ENCODE measurements around the gene USB1.

Gene USB1

GRCh38 chr16:57987441-57988177 is 13.6 kb upstream of the USB1 start:
- Histone ChIP-seq H4K20me1 (ENCODE audit: insufficient read depth) (no peaks in the 10 kb centered on the region), H3K27me3 (ENCODE audit: insufficient read depth, low read depth) (no peaks in the 10 kb centered on the region), H3K4me2 (no peak overlapping the region), H3K79me2 (ENCODE audit: insufficient read depth, low read depth) (no peaks in the 10 kb centered on the region), H3K4me1 (ENCODE audit: low read depth, poor library complexity, severe bottlenecking) (peaks cover 4% of the 10 kb centered on the region), H3K36me3 (ENCODE audit: insufficient read depth) (no peaks in the 10 kb centered on the region), H3K4me3 (IDR thresholded peaks at IDR 0.05; ENCODE audit: insufficient read depth, low read depth, low read length) (no peak overlapping the region), H3K27ac (no peak overlapping the region), H3K9ac (no peak overlapping the region), H2AFZ (ENCODE audit: low read depth) (no peak overlapping the region)
- no peak for TF ChIP-seq CTCF (conservative IDR thresholded peaks at IDR 0.05; ENCODE audit: low read depth, low read length)

GRCh38 chr16:57988929-57989328 is 12.3 kb upstream of the USB1 start:
- H3K27ac ChIP-seq: no peak overlapping the region
- H3K36me3 ChIP-seq (ENCODE audit: insufficient read depth): no peaks in the 10 kb centered on the region
- no peak overlapping the region for H3K4me2 ChIP-seq
- no peak for TF ChIP-seq CTCF (conservative IDR thresholded peaks at IDR 0.05; ENCODE audit: low read depth, low read length)
- H3K79me2 ChIP-seq (ENCODE audit: insufficient read depth, low read depth): no peaks in the 10 kb centered on the region
- no peak overlapping the region for H3K9ac ChIP-seq
- H4K20me1 ChIP-seq (ENCODE audit: insufficient read depth): no peaks in the 10 kb centered on the region
- H3K4me1 ChIP-seq (ENCODE audit: low read depth, poor library complexity, severe bottlenecking): no peaks in the 10 kb centered on the region
- no peaks in the 10 kb centered on the region for H3K27me3 ChIP-seq (ENCODE audit: insufficient read depth, low read depth)
- no peak overlapping the region for H2AFZ ChIP-seq (ENCODE audit: low read depth)
- no peak overlapping the region for H3K4me3 ChIP-seq (IDR thresholded peaks at IDR 0.05; ENCODE audit: insufficient read depth, low read depth, low read length)

- Histone ChIP-seq H3K9ac (no peak overlapping the region), H4K20me1 (ENCODE audit: insufficient read depth) (no peaks in the 10 kb centered on the region), H2AFZ (ENCODE audit: low read depth) (no peak overlapping the region), H3K79me2 (ENCODE audit: insufficient read depth, low read depth) (no peaks in the 10 kb centered on the region), H3K4me2 (no peak overlapping the region), H3K36me3 (ENCODE audit: insufficient read depth) (no peaks in the 10 kb centered on the region), H3K27me3 (ENCODE audit: insufficient read depth, low read depth) (no peaks in the 10 kb centered on the region), H3K4me1 (ENCODE audit: low read depth, poor library complexity, severe bottlenecking) (peaks cover 8% of the 10 kb centered on the region), H3K4me3 (IDR thresholded peaks at IDR 0.05; ENCODE audit: insufficient read depth, low read depth, low read length) (no peak overlapping the region), H3K27ac (no peak overlapping the region)
- no peak for TF ChIP-seq CTCF (conservative IDR thresholded peaks at IDR 0.05; ENCODE audit: low read depth, low read length)
Measured at GRCh38 chr16:57991551-57992059, 9.6 kb upstream of the USB1 start.

- Histone ChIP-seq H3K4me2 (no peak overlapping the region), H3K36me3 (ENCODE audit: insufficient read depth) (no peaks in the 10 kb centered on the region), H3K4me1 (ENCODE audit: low read depth, poor library complexity, severe bottlenecking) (peaks cover 8% of the 10 kb centered on the region), H3K9ac (no peak overlapping the region), H2AFZ (ENCODE audit: low read depth) (no peak overlapping the region), H3K79me2 (ENCODE audit: insufficient read depth, low read depth) (no peaks in the 10 kb centered on the region), H3K27ac (no peak overlapping the region), H3K4me3 (IDR thresholded peaks at IDR 0.05; ENCODE audit: insufficient read depth, low read depth, low read length) (no peak overlapping the region), H3K27me3 (ENCODE audit: insufficient read depth, low read depth) (no peaks in the 10 kb centered on the region), H4K20me1 (ENCODE audit: insufficient read depth) (no peaks in the 10 kb centered on the region)
- no peak for TF ChIP-seq CTCF (conservative IDR thresholded peaks at IDR 0.05; ENCODE audit: low read depth, low read length)
Measured at GRCh38 chr16:57992084-57992483, 9.1 kb upstream of the USB1 start.

All from KMS-11 (cell line).